ENCODE data around the gene EVI5L. TPM values are rescaled to one million over a fixed set of nuclear protein-coding genes. Genes with fewer than 3 reads are reported as not detected.
A peak's percentile ranks its signal among the peaks of the same experiment; 100 is the strongest.

EVI5L gene
- polyA plus RNA-seq, 3 donors: 0.76 to 5.7 (median 1.3) TPM

DNA sequence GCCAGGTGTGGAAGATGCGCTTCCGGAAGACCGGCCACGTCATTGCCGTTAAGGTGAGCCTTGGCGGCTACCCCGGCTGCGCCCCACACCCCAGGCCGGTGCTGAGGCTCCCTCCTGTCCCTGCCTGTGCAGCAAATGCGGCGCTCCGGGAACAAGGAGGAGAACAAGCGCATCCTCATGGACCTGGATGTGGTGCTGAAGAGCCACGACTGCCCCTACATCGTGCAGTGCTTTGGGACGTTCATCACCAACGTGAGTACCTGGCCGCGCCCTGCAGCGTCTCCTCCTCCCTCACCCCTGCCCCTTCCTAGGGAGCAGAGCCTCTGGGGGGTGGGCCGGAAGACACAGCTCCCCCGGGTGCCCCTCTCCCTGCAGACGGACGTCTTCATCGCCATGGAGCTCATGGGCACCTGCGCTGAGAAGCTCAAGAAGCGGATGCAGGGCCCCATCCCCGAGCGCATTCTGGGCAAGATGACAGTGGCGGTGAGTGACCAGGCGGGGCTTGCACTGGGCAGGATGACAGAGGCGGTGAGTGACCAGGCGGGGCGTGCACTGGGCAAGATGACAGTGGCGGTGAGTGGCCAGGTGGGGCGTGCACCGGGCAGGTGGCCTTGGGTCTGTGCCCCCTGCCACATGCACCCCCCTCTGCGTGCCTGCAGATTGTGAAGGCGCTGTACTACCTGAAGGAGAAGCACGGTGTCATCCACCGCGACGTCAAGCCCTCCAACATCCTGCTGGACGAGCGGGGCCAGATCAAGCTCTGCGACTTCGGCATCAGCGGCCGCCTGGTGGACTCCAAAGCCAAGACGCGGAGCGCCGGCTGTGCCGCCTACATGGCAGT lies 80.5 kb downstream of the EVI5L start:
- intact Hi-C loops (cut with micrococcal nuclease): no loop called here
- DNase-seq: no peak
- H3K27ac Mint-ChIP-seq: no peak overlapping the region

DNA sequence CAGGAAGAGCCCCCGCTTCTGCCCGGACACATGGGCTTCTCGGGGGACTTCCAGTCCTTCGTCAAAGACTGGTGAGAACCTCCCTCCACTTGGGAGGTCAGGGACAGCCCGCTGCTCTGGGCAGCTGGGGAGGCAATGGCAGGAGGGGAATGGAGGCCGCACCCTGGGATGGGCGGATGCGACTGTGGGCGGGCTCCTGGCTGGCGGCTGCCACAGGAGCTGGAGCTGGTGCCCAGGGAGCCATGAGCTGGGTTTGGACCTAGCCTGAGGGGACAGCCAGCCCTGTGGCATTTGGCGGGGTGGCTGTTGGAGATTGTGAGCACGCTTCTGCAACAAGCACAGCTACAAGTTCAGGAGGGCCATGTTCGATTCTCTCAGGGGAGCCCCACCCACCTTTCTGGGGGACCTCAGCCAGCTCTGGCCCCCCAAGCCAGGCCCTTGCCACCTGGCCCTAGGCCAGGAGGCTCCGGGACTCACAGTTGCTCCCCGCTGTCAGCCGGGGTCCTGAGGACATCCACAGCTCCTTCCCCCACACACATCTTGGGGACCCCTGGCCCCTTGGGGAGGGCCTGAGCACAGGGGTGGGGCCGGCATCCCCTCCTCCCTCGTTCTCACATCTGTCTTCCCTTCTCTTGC lies 81.6 kb downstream of the EVI5L start:
- intact Hi-C loops (cut with micrococcal nuclease): no loop called here
- H2AFZ ChIP-seq (ENCODE audit: insufficient read depth, low read depth, low read length, poor library complexity, severe bottlenecking): no peak overlapping the region
- H3K4me1 Mint-ChIP-seq: peaks cover 10% of the 10 kb centered on the region
- no peak overlapping the region for H3K4me3 Mint-ChIP-seq
- peaks cover 0 to 9% (median 5%) of the 10 kb centered on the region in 7 donors for H3K9me3 Mint-ChIP-seq
- H3K4me2 ChIP-seq (replicated peaks; ENCODE audit: extremely low read depth, low read length, poor library complexity, severe bottlenecking): no peak overlapping the region
- H3K36me3 Mint-ChIP-seq: peaks cover 29 to 49% of the 10 kb centered on the region in 2 donors
- H3K79me2 ChIP-seq (ENCODE audit: insufficient read depth, low read length): peaks cover 13% of the 10 kb centered on the region
- no peak overlapping the region for H3K4me3 ChIP-seq (replicated peaks in 1 of 3; ENCODE audit: low read depth in 2 of 3, low read length in 3 of 3)
- H3K27ac Mint-ChIP-seq: peak overlapping the region in 1 of 7 donors; percentile 77
- TF ChIP-seq, protein P1, sequence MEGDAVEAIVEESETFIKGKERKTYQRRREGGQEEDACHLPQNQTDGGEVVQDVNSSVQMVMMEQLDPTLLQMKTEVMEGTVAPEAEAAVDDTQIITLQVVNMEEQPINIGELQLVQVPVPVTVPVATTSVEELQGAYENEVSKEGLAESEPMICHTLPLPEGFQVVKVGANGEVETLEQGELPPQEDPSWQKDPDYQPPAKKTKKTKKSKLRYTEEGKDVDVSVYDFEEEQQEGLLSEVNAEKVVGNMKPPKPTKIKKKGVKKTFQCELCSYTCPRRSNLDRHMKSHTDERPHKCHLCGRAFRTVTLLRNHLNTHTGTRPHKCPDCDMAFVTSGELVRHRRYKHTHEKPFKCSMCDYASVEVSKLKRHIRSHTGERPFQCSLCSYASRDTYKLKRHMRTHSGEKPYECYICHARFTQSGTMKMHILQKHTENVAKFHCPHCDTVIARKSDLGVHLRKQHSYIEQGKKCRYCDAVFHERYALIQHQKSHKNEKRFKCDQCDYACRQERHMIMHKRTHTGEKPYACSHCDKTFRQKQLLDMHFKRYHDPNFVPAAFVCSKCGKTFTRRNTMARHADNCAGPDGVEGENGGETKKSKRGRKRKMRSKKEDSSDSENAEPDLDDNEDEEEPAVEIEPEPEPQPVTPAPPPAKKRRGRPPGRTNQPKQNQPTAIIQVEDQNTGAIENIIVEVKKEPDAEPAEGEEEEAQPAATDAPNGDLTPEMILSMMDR (IDR thresholded peaks at IDR 0.05): no peak
- H3K27me3 Mint-ChIP-seq (ENCODE audit: low read depth in 3 of 3): peaks cover 20 to 30% (median 25%) of the 10 kb centered on the region in 3 donors
- peaks cover 8 to 13% of the 10 kb centered on the region in 2 donors for H3K4me1 ChIP-seq (ENCODE audit: control insufficient read depth in 1 of 2, insufficient read depth in 2 of 2, low read length in 2 of 2)
- peaks cover 0 to 11% of the 10 kb centered on the region in 2 donors for H3K9me3 ChIP-seq (replicated peaks in 1 of 2; ENCODE audit: control insufficient read depth in 1 of 2, insufficient read depth in 1 of 2, low read length in 2 of 2)
- no peak for DNase-seq
- peaks cover 9 to 22% of the 10 kb centered on the region in 2 donors for H3K27me3 ChIP-seq (ENCODE audit: control insufficient read depth in 2 of 2, insufficient read depth in 2 of 2, low read length in 2 of 2)
- peaks cover 70% of the 10 kb centered on the region for H4K20me1 ChIP-seq (ENCODE audit: insufficient read depth, low read length)
- no peak overlapping the region for H3K27ac ChIP-seq (ENCODE audit: low read depth in 1 of 2, low read length in 2 of 2)
- WGBS (ENCODE audit: insufficient coverage): 94% methylated on average over 17 of the region's 18 CpGs
- H3K9ac ChIP-seq (ENCODE audit: insufficient read depth, low read length, poor library complexity, severe bottlenecking): no peak overlapping the region
- peaks cover 36 to 48% of the 10 kb centered on the region in 2 donors for H3K36me3 ChIP-seq (replicated peaks in 1 of 2; ENCODE audit: control insufficient read depth in 1 of 2, insufficient read depth in 2 of 2, low read length in 2 of 2)

More for the DNA sequence above, 80.5 kb downstream of the EVI5L start:
- H3K4me2 ChIP-seq (replicated peaks; ENCODE audit: extremely low read depth, low read length, poor library complexity, severe bottlenecking): no peak overlapping the region
- Mint-ChIP-seq H3K9me3 (peaks cover 0 to 7% (median 3%) of the 10 kb centered on the region in 7 donors), H3K4me1 (peaks cover 7% of the 10 kb centered on the region), H3K27me3 (ENCODE audit: low read depth in 3 of 3) (peaks cover 14 to 20% (median 16%) of the 10 kb centered on the region in 3 donors), H3K4me3 (no peak overlapping the region), H3K36me3 (peaks cover 32 to 60% of the 10 kb centered on the region in 2 donors)
- H3K4me1 ChIP-seq (ENCODE audit: control insufficient read depth in 1 of 2, insufficient read depth in 2 of 2, low read length in 2 of 2): peaks cover 0 to 2% of the 10 kb centered on the region in 2 donors
- peaks cover 81% of the 10 kb centered on the region for H4K20me1 ChIP-seq (ENCODE audit: insufficient read depth, low read length)
- H3K79me2 ChIP-seq (ENCODE audit: insufficient read depth, low read length): peaks cover 24% of the 10 kb centered on the region
- no peak overlapping the region for H2AFZ ChIP-seq (ENCODE audit: insufficient read depth, low read depth, low read length, poor library complexity, severe bottlenecking)
- peaks cover 45 to 54% of the 10 kb centered on the region in 2 donors for H3K36me3 ChIP-seq (replicated peaks in 1 of 2; ENCODE audit: control insufficient read depth in 1 of 2, insufficient read depth in 2 of 2, low read length in 2 of 2)
- no peak overlapping the region for H3K4me3 ChIP-seq (replicated peaks in 1 of 3; ENCODE audit: low read depth in 2 of 3, low read length in 3 of 3)
- peaks cover 0 to 8% of the 10 kb centered on the region in 2 donors for H3K9me3 ChIP-seq (replicated peaks in 1 of 2; ENCODE audit: control insufficient read depth in 1 of 2, insufficient read depth in 1 of 2, low read length in 2 of 2)
- no peak overlapping the region for H3K9ac ChIP-seq (ENCODE audit: insufficient read depth, low read length, poor library complexity, severe bottlenecking)
- WGBS (ENCODE audit: insufficient coverage): 95% methylated on average over 47 of the region's 54 CpGs
- H3K27ac ChIP-seq (ENCODE audit: low read depth in 1 of 2, low read length in 2 of 2): no peak overlapping the region
- peaks cover 5 to 12% of the 10 kb centered on the region in 2 donors for H3K27me3 ChIP-seq (ENCODE audit: control insufficient read depth in 2 of 2, insufficient read depth in 2 of 2, low read length in 2 of 2)
- TF ChIP-seq, protein P1 (IDR thresholded peaks at IDR 0.05): no peak
